Ishikawa (cell line): Measurements from ENCODE around the gene OSR1.

Experiments used
- CEBPB ChIP-seq: IDR thresholded peaks from 2 replicates; pipeline ENCODE4 v1.6.1; 2012
- CREB1 ChIP-seq: IDR thresholded peaks from 2 replicates; pipeline ENCODE4 v1.6.1; 2012; ENCODE audit warnings: low read depth
- EGR1 ChIP-seq: IDR thresholded peaks from 2 replicates; pipeline ENCODE4 v1.6.1; 2012
- EP300 ChIP-seq: IDR thresholded peaks from 2 replicates; pipeline ENCODE4 v1.6.1; 2012; ENCODE audit warnings: borderline replicate concordance
- FOXM1 ChIP-seq: IDR thresholded peaks from 2 replicates; pipeline ENCODE4 v1.6.1; 2012; ENCODE audit warnings: low read depth, borderline replicate concordance
- MAX ChIP-seq: IDR thresholded peaks from 2 replicates; pipeline ENCODE4 v1.6.1; 2012
- NFIC ChIP-seq: IDR thresholded peaks from 2 replicates; pipeline ENCODE4 v1.6.1; 2012
- RAD21 ChIP-seq: IDR thresholded peaks from 2 replicates; pipeline ENCODE4 v1.6.1; 2012; ENCODE audit warnings: low read depth
- REST ChIP-seq: IDR thresholded peaks from 2 replicates; pipeline ENCODE4 v1.6.1; 2012; ENCODE audit warnings: low read depth, mild to moderate bottlenecking
- TAF1 ChIP-seq: IDR thresholded peaks from 2 replicates; pipeline ENCODE4 v1.6.1; 2012; ENCODE audit warnings: low read depth, mild to moderate bottlenecking
- TCF12 ChIP-seq: IDR thresholded peaks from 2 replicates; pipeline ENCODE4 v1.6.1; 2012; ENCODE audit warnings: low read depth
- TEAD4 ChIP-seq: IDR thresholded peaks from 2 replicates; pipeline ENCODE4 v1.6.1; 2012
- YY1 ChIP-seq: IDR thresholded peaks from 2 replicates; pipeline ENCODE4 v1.6.1; 2012; ENCODE audit warnings: low read depth

- TF ChIP-seq TAF1 (no peak), RAD21 (no peak), EP300 (no peak), MAX (no peak), TCF12 (no peak), REST (no peak), FOXM1 (no peak), CREB1 (no peak), TEAD4 (no peak), YY1 (no peak), NFIC (no peak), EGR1 (no peak), CEBPB (no peak)
Observed at GRCh38 chr2:19360266-19360965, 2.0 kb upstream of the OSR1 start.
